Mucosa of stomach (tissue), 1 donor: ENCODE data around the gene SYNGR1.

ENCODE experiments used
- H3K27me3 ChIP-seq: one replicate; pipeline ENCODE4 v1.7.0; 2013; ENCODE audit warnings: mild to moderate bottlenecking, low read length; ENCODE audit not compliant: control insufficient read depth, insufficient read depth
- H3K36me3 ChIP-seq: one replicate; pipeline ENCODE4 v1.7.0; 2013; ENCODE audit warnings: low read length; ENCODE audit not compliant: control insufficient read depth, insufficient read depth
- H3K4me1 ChIP-seq: one replicate; pipeline ENCODE4 v1.7.0; 2013; ENCODE audit warnings: mild to moderate bottlenecking, low read length; ENCODE audit not compliant: control insufficient read depth, insufficient read depth
- H3K4me3 ChIP-seq: one replicate; pipeline ENCODE4 v1.7.0; 2013; ENCODE audit warnings: low read length
- H3K9ac ChIP-seq: one replicate; pipeline ENCODE4 v1.7.0; 2013; ENCODE audit warnings: mild to moderate bottlenecking, low read length, moderate library complexity
- H3K9me3 ChIP-seq: one replicate; pipeline ENCODE4 v1.7.0; 2013; ENCODE audit warnings: mild to moderate bottlenecking, low read length, moderate library complexity; ENCODE audit not compliant: control insufficient read depth
- donor health status: Pancreatic carcinoma.

SYNGR1 gene

DNA sequence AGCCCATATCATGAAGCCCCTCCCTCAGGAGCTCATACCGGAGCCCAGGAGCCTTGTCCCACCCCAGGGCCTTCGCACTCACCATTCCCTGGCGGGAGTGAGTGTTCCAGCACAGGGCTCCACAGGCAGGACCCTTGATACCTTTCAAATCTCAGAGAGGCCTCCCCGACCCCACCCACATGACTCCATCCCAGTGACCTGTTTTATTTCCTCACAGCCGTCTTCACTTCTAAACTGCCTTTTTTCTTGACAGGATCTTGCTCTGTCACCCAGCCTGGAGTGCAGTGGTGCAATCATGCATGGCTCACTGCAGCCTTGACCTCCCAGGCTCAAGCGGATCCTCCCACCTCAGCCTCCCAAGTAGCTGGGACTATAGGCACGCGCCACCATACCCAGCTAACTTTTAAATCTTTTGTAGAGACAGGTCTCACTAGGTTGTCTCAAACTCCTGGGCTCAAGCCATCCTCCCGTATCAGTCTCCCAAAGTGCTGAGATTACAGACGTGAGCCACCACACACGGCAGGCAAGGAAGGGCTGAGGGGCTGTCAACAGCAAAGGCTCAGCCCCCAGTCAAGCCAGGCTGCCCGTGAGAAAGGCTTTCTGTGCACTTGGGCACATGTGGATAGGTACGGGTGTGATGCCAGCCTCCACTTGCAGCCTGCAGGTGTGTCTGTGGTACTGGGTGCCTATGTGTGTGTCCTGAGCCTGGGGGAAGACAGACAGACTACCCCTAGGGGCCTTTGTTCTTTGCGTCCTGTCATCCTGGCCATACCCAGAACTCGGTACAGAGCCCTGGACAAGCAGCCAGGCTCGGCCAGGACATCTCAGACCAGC, 39.7 kb upstream of the SYNGR1 start:
- no peak overlapping the region for H3K4me3 ChIP-seq
- H3K36me3 ChIP-seq, result peaks cover 32% of the 10 kb centered on the region
- no peaks in the 10 kb centered on the region for H3K27me3 ChIP-seq
- H3K9ac ChIP-seq, result no peak overlapping the region
- peaks cover 21% of the 10 kb centered on the region for H3K4me1 ChIP-seq
- H3K9me3 ChIP-seq, result no peaks in the 10 kb centered on the region

GRCh38 chr22:39311592-39312400, 38.0 kb upstream of the SYNGR1 start:
- H3K4me1 ChIP-seq, result peaks cover 38% of the 10 kb centered on the region

GRCh38 chr22:39312410-39312809, 37.4 kb upstream of the SYNGR1 start:
- H3K4me1 ChIP-seq, result peaks cover 44% of the 10 kb centered on the region
- H3K9ac ChIP-seq, result no peak overlapping the region
- H3K4me3 ChIP-seq, result no peak overlapping the region
- H3K27me3 ChIP-seq, result no peaks in the 10 kb centered on the region
- peaks cover 45% of the 10 kb centered on the region for H3K36me3 ChIP-seq
- H3K9me3 ChIP-seq, result no peaks in the 10 kb centered on the region

More at GRCh38 chr22:39311592-39312400, 38.0 kb upstream of the SYNGR1 start:
- Histone ChIP-seq H3K4me3 (no peak overlapping the region), H3K27me3 (no peaks in the 10 kb centered on the region), H3K9me3 (no peaks in the 10 kb centered on the region), H3K36me3 (peaks cover 44% of the 10 kb centered on the region), H3K9ac (no peak overlapping the region)

DNA sequence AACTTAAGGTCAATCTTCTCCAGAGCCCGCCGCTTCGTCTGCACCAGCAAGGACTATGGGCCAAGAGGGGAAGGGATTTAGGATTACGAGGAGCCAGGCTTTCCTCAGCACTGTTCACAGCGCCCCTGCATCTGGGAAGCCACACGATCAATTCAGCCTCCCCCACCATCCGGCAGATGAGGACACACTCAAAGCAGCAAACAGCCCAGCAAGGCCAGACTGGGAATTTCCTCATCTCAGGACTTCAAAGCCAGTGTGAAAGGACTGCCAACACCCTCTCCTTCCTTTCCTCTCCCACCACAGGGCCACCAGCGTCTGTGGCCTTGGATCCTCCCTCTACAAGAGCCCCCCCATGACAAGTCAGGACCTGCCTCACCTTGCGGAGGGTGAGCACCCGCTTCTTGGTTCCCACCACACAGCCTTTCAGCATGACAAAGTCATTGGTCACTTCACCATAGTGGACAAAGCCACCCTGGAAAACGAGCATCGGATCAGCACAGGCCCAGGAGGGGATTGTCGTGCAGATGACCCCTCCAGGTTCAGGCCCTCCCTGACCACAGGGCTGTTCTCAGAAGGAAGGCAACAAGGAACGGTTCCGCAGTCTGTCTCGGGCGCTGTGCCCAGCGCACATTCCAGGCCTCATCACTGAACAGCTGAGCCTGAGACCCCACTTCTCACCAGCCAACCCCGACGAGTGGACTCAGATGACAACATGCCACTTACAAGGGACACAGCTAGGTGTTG, 36.4 kb upstream of the SYNGR1 start:
- Histone ChIP-seq H3K36me3 (peaks cover 45% of the 10 kb centered on the region), H3K4me1 (peaks cover 52% of the 10 kb centered on the region), H3K4me3 (no peak overlapping the region), H3K9ac (no peak overlapping the region), H3K27me3 (no peaks in the 10 kb centered on the region), H3K9me3 (no peaks in the 10 kb centered on the region)

DNA sequence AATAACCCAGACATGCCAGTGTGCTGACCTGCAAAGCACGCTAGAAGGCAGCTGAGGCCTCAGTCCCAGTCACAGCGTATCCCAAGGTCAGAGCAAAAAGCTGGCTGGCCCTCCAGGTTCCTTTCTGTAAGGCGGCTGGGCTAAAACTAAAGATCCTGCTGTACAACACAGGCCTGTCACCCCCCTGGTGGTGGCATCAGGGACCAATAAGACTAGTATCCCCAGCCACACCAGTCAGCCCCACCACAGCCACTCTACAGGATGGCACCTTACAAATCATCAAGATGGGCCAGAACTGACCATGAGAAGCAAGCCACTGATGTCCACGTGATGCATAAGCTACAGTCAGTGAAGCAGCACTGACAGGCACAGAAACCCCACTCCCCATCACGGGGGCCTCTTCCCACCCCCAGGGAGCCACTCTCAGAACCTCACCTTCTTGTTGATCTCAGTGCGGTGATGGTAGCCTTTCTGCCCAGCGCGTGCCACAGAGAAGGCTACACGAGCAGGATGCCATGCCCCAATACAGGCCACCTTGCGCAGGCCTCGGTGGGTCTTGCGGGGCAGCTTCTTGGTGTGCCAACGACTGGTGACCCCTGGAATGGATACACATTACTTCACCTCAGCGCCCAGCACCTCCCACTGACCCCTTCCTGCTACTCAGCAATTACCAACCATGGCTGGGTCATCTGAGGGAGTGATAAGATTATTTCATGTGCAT, 35.4 kb upstream of the SYNGR1 start:
- H3K27me3 ChIP-seq, result no peaks in the 10 kb centered on the region
- H3K4me3 ChIP-seq, result no peak overlapping the region
- H3K36me3 ChIP-seq, result peaks cover 45% of the 10 kb centered on the region
- H3K9ac ChIP-seq, result no peak overlapping the region
- H3K9me3 ChIP-seq, result no peaks in the 10 kb centered on the region
- peaks cover 45% of the 10 kb centered on the region for H3K4me1 ChIP-seq

- peaks cover 42% of the 10 kb centered on the region for H3K4me1 ChIP-seq
- H3K27me3 ChIP-seq, result no peaks in the 10 kb centered on the region
- H3K9ac ChIP-seq, result peak overlapping the region; percentile 33
- H3K9me3 ChIP-seq, result no peaks in the 10 kb centered on the region
- H3K36me3 ChIP-seq, result peaks cover 45% of the 10 kb centered on the region
- no peak overlapping the region for H3K4me3 ChIP-seq
These were observed 34.4 kb upstream of the SYNGR1 start for GRCh38 chr22:39315389-39315788.

DNA sequence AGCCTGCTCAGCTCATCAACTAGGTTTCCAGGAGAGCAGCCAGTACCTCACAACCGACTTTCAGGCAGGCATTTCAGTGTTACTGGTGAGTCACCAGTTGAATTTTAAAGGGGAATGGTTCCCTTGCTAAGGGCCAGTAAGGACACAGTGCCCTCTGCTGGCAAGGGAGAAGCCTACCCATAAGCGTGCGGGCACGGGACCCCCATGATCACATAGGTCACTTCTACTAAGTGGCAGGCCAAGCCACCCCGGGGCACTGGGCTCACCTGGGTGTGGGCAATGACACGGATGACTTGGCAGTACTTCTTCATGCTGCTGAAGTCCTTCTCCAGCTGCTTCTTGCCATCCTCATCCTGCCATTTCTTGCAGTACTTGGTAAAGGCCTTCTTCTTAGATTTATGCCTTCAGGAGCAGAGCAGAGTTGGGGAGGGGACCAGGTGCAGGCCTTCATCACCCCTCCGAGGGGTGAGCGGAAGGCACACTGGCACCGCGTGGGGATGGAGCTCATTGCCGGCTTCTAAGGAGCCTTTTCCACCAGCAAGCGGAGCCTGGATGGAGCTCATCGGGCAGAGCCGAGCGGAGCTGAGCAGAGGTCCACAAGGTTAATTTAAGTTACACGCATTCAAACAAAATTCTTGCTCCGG, 33.2 kb upstream of the SYNGR1 start:
- peak overlapping the region; percentile 99 for H3K9ac ChIP-seq
- no peaks in the 10 kb centered on the region for H3K27me3 ChIP-seq
- H3K4me3 ChIP-seq, result no peak overlapping the region
- H3K9me3 ChIP-seq, result no peaks in the 10 kb centered on the region
- peaks cover 42% of the 10 kb centered on the region for H3K4me1 ChIP-seq
- H3K36me3 ChIP-seq, result peaks cover 45% of the 10 kb centered on the region

GRCh38 chr22:39317084-39317774, 32.6 kb upstream of the SYNGR1 start:
- Histone ChIP-seq H3K36me3 (peaks cover 38% of the 10 kb centered on the region), H3K4me1 (peaks cover 42% of the 10 kb centered on the region), H3K4me3 (no peak overlapping the region)

GRCh38 chr22:39317775-39318506, 31.9 kb upstream of the SYNGR1 start:
- Histone ChIP-seq H3K36me3 (peaks cover 34% of the 10 kb centered on the region), H3K4me1 (peaks cover 42% of the 10 kb centered on the region), H3K27me3 (no peaks in the 10 kb centered on the region), H3K9me3 (no peaks in the 10 kb centered on the region), H3K4me3 (peak overlapping the region; percentile 81), H3K9ac (peak overlapping the region; percentile 99)

More at GRCh38 chr22:39317084-39317774, 32.6 kb upstream of the SYNGR1 start:
- peak overlapping the region; percentile 99 for H3K9ac ChIP-seq
- H3K9me3 ChIP-seq, result no peaks in the 10 kb centered on the region
- no peaks in the 10 kb centered on the region for H3K27me3 ChIP-seq

GRCh38 chr22:39318507-39319283, 31.1 kb upstream of the SYNGR1 start:
- H3K27me3 ChIP-seq, result no peaks in the 10 kb centered on the region
- peak overlapping the region; percentile 81 for H3K4me3 ChIP-seq
- H3K36me3 ChIP-seq, result peaks cover 27% of the 10 kb centered on the region
- H3K9me3 ChIP-seq, result no peaks in the 10 kb centered on the region
- H3K9ac ChIP-seq, result peak overlapping the region; percentile 99
- H3K4me1 ChIP-seq, result peaks cover 42% of the 10 kb centered on the region
